ENCODE measurements around the gene UQCR10. TPM values are rescaled to one million over a fixed set of nuclear protein-coding genes. Genes with fewer than 3 reads are reported as not detected.

Gene UQCR10
- polyA plus RNA-seq, 1 donor from 2014 or later = 192 TPM

DNA sequence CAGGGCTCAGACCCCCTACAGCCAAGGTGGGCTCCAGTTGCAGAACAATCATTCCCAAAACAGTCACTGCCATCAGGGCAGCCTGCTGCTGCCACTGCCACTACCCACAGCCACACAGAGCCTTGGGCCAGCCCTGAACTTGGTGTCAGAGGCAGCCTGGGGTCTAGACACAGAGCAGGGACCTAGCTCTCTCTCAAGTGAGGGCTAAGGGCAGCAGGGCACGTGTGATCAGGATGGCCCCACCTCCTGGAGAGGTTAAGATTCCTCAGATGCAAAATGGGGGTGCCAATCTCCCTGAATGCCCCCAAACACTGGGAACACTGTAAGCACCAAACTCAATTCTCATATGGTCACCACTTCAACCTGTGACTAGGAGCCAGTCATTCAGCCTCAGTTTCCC is 31.8 kb upstream of the UQCR10 start:
- Histone ChIP-seq H4K20me1 (ENCODE audit: insufficient read depth) (no peaks in the 10 kb centered on the region), H3K79me2 (replicated peaks; ENCODE audit: insufficient read depth, low read length) (no peaks in the 10 kb centered on the region), H3F3A (ENCODE audit: insufficient read depth, low read length, poor library complexity, severe bottlenecking) (no peaks in the 10 kb centered on the region), H3K4me2 (ENCODE audit: low read length) (no peak overlapping the region), H3K9ac (ENCODE audit: low read length) (no peak overlapping the region), H3K27me3 (ENCODE audit: insufficient read depth, low read depth, low read length) (no peaks in the 10 kb centered on the region), H2AFZ (ENCODE audit: low read depth, low read length) (no peak overlapping the region), H3K9me2 (ENCODE audit: insufficient read depth, low read length) (no peaks in the 10 kb centered on the region), H3K9me3 (ENCODE audit: low read length) (no peaks in the 10 kb centered on the region), H3K4me3 (ENCODE audit: low read length) (no peak overlapping the region), H3K27ac (ENCODE audit: low read length) (no peak overlapping the region), H3K36me3 (ENCODE audit: insufficient read depth, low read length) (no peaks in the 10 kb centered on the region)
- no peak for TF ChIP-seq REST (IDR thresholded peaks at IDR 0.05; ENCODE audit: borderline replicate concordance)
- no peak for TF ChIP-seq POLR2AphosphoS5 (IDR thresholded peaks at IDR 0.05)
- TF ChIP-seq SMC3 (conservative IDR thresholded peaks at IDR 0.05; ENCODE audit: poor library complexity) = no peak
- TF ChIP-seq MXI1 (conservative IDR thresholded peaks at IDR 0.05; ENCODE audit: poor library complexity, severe bottlenecking) = no peak
- TF ChIP-seq EZH2 (IDR thresholded peaks at IDR 0.05; ENCODE audit: borderline replicate concordance, insufficient read depth, low read length, poor library complexity, severe bottlenecking) = no peak
- no peak for TF ChIP-seq CTCF (IDR thresholded peaks at IDR 0.05; ENCODE audit: poor library complexity, severe bottlenecking)
- no peak for TF ChIP-seq RAD21 (conservative IDR thresholded peaks at IDR 0.05)
- TF ChIP-seq TAF1 (IDR thresholded peaks at IDR 0.05; ENCODE audit: low read depth) = no peak
- no peak for TF ChIP-seq EP300 (conservative IDR thresholded peaks at IDR 0.05; ENCODE audit: poor library complexity, severe bottlenecking)

DNA sequence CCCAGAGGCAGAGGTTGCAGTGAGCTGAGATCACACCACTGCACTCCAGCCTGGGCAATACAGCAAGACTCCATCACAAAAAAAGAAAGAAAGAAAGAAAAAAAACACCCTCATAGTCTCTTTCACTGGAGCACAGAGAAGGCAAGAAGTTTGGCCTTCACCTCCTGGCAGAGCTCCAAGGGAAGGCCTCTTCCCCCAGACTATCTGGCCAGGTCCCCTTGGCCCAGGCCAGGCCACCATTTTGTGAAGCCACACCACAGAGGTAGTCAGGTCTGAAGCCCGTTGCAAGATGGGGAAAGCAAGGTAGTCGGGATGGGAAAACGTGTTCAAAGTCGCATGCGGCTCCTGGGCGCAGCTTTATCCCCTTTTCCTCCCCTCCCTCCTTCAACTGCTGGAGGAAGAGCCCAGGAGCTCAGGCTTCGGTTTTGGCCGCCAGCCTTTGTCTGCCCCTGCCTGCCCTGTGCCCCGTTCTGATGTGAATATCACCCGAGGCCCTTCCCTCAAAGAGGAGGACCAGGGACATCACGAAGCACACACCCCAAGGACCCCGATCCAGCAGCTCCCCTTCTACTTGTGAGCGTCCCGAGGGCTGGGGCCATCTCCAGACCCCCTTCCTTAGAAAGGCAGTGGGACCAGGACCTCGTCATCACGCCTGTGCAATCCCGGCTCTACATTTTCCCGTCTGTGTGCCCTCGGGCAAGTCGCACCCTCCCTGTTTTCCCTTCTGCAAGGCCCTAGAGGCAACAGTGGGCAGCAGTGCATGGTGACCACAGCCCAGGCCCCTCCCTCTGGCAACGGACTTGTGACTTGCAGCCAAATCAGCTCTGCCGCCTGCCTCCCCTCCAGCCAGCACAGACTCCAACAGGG is 29.7 kb upstream of the UQCR10 start:
- no peak overlapping the region for H3K27ac ChIP-seq (ENCODE audit: low read length)
- no peaks in the 10 kb centered on the region for H3K27me3 ChIP-seq (ENCODE audit: insufficient read depth, low read depth, low read length)
- H3K9me3 ChIP-seq (ENCODE audit: low read length) = no peaks in the 10 kb centered on the region
- no peak overlapping the region for H3K9ac ChIP-seq (ENCODE audit: low read length)
- H2AFZ ChIP-seq (ENCODE audit: low read depth, low read length) = no peak overlapping the region
- no peaks in the 10 kb centered on the region for H3K36me3 ChIP-seq (ENCODE audit: insufficient read depth, low read length)
- H3K4me3 ChIP-seq (ENCODE audit: low read length) = no peak overlapping the region
- no peak overlapping the region for H3K4me2 ChIP-seq (ENCODE audit: low read length)
- H3K9me2 ChIP-seq (ENCODE audit: insufficient read depth, low read length) = no peaks in the 10 kb centered on the region
- TF ChIP-seq POLR2AphosphoS5 (IDR thresholded peaks at IDR 0.05) (no peak), RAD21 (conservative IDR thresholded peaks at IDR 0.05) (no peak), REST (IDR thresholded peaks at IDR 0.05; ENCODE audit: borderline replicate concordance) (no peak), EP300 (conservative IDR thresholded peaks at IDR 0.05; ENCODE audit: poor library complexity, severe bottlenecking) (no peak), MXI1 (conservative IDR thresholded peaks at IDR 0.05; ENCODE audit: poor library complexity, severe bottlenecking) (no peak), CTCF (IDR thresholded peaks at IDR 0.05; ENCODE audit: poor library complexity, severe bottlenecking) (no peak), SMC3 (conservative IDR thresholded peaks at IDR 0.05; ENCODE audit: poor library complexity) (no peak), EZH2 (IDR thresholded peaks at IDR 0.05; ENCODE audit: borderline replicate concordance, insufficient read depth, low read length, poor library complexity, severe bottlenecking) (no peak), TAF1 (IDR thresholded peaks at IDR 0.05; ENCODE audit: low read depth) (no peak)
- no peaks in the 10 kb centered on the region for H3F3A ChIP-seq (ENCODE audit: insufficient read depth, low read length, poor library complexity, severe bottlenecking)
- no peaks in the 10 kb centered on the region for H4K20me1 ChIP-seq (ENCODE audit: insufficient read depth)
- H3K79me2 ChIP-seq (replicated peaks; ENCODE audit: insufficient read depth, low read length) = no peaks in the 10 kb centered on the region

All from neural cell (in vitro differentiated cells).